OCI-LY7 (cell line): ENCODE data around the gene WDR73. TPM values are rescaled to one million over a fixed set of nuclear protein-coding genes. Genes with fewer than 3 reads are reported as not detected.

ENCODE experiments used
- BruUV-seq: library from RNA; stranded (reverse); fragments of 400-500 nt; replicated peaks from 2 replicates; lab custom pipeline; 2021; lab: Mats Ljungman, UMichigan
- CTCF ChIA-PET: fragments of 300-600 bp; sonication (Branson Sonifier 250); formaldehyde crosslinking; loops from one replicate; lab custom pipeline; 2022; ENCODE audit warnings: antibody characterized with exemption; ENCODE audit not compliant: unreplicated experiment; lab: Charles Lee
- POLR2A ChIA-PET: fragments of 300-600 bp; sonication (Branson Sonifier 250); formaldehyde crosslinking; loops from one replicate; lab custom pipeline; 2022; ENCODE audit warnings: antibody characterized with exemption; lab: Charles Lee
- DNase-seq: peaks from one replicate; pipeline ENCODE4 v3.0.0-alpha.2; 2015; ENCODE audit warnings: low spot score
- H2AFZ ChIP-seq: fragments of 200-600 bp; sonication (generic), shearing (Covaris generic); 2 replicates; pipeline ENCODE4 v1.6.1; 2014; ENCODE audit warnings: mild to moderate bottlenecking, antibody characterized with exemption, low read length, moderate library complexity
- H3K27ac ChIP-seq: fragments of 200-600 bp; sonication (generic); 2 replicates; pipeline ENCODE4 v1.5.1; 2014; ENCODE audit warnings: mixed run types, low read depth, mild to moderate bottlenecking, moderate library complexity, low read length, inconsistent platforms; ENCODE audit not compliant: poor library complexity, severe bottlenecking
- H3K36me3 ChIP-seq: fragments of 200-600 bp; sonication (generic); 2 replicates; pipeline ENCODE4 v1.6.1; 2014; ENCODE audit warnings: mild to moderate bottlenecking, antibody characterized with exemption, low read length, moderate library complexity, mixed read lengths; ENCODE audit not compliant: insufficient read depth
- H3K4me1 ChIP-seq: fragments of 200-600 bp; sonication (generic); 2 replicates; pipeline ENCODE4 v1.5.1; 2014; ENCODE audit warnings: mild to moderate bottlenecking, low read length; ENCODE audit not compliant: insufficient read depth, poor library complexity, severe bottlenecking
- H3K4me2 ChIP-seq: fragments of 200-600 bp; sonication (generic); 2 replicates; pipeline ENCODE4 v1.6.1; 2014; ENCODE audit warnings: mild to moderate bottlenecking, low read length
- H3K4me3 ChIP-seq: fragments of 200-600 bp; sonication (generic); 2 replicates; pipeline ENCODE4 v1.5.1; 2014; ENCODE audit warnings: mild to moderate bottlenecking, low read depth, low read length; ENCODE audit not compliant: poor library complexity, severe bottlenecking
- H3K79me2 ChIP-seq: fragments of 200-600 bp; sonication (generic); 2 replicates; pipeline ENCODE4 v1.6.1; 2016; ENCODE audit warnings: low read depth, mild to moderate bottlenecking, low read length, moderate library complexity, mixed read lengths; ENCODE audit not compliant: insufficient read depth
- H3K9me2 ChIP-seq: fragments of 200-600 bp; sonication (generic); 2 replicates; pipeline ENCODE4 v1.6.1; 2016; ENCODE audit warnings: mild to moderate bottlenecking, low read length, mixed read lengths; ENCODE audit not compliant: insufficient read depth
- H3K9me3 ChIP-seq: fragments of 200-600 bp; sonication (generic); 2 replicates; pipeline ENCODE4 v1.6.1; 2014; ENCODE audit warnings: mild to moderate bottlenecking, mixed run types, low read length, mixed read lengths
- H4K20me1 ChIP-seq: fragments of 200-600 bp; sonication (generic); 2 replicates; pipeline ENCODE4 v1.6.1; 2014; ENCODE audit warnings: mild to moderate bottlenecking, antibody characterized with exemption, low read length, moderate library complexity, mixed read lengths; ENCODE audit not compliant: insufficient read depth
- CTCF ChIP-seq: fragments of 200-600 bp; sonication (generic); conservative IDR thresholded peaks from 2 replicates; pipeline ENCODE4 v1.5.1; 2014; ENCODE audit warnings: mild to moderate bottlenecking, antibody characterized with exemption, low read length, moderate library complexity, mixed read lengths
- EZH2phosphoT487 ChIP-seq: fragments of 200-600 bp; sonication (generic); IDR thresholded peaks from 2 replicates; pipeline ENCODE4 v1.6.1; 2018; ENCODE audit warnings: low read depth, borderline replicate concordance, mild to moderate bottlenecking, mixed run types, antibody characterized with exemption, low read length, moderate library complexity, mixed read lengths
- intact Hi-C: fragments of 100-400 bp; cut with micrococcal nuclease; formaldehyde crosslinking; loops from one replicate; pipeline ENCODE4 v1.10.0; 2022; ENCODE audit not compliant: unreplicated experiment
- total RNA-seq, 2 experiments: library from RNA; depleted of rRNA in 1 of 2; stranded (reverse); fragments of >200 nt in 1 of 2; shearing (Covaris generic) in 1 of 2; gene quantifications; 2 replicates each; pipeline ENCODE4 v1.2.3, GENCODE V29; 2014 to 2022

Gene WDR73
- total RNA-seq, 2 experiments from 2014 or later, result 28.7 to 38.1 TPM

GRCh38 chr15:84611631-84612030 lies 42.5 kb downstream of the WDR73 start:
- Histone ChIP-seq H3K9me3 (no peaks in the 10 kb centered on the region), H3K36me3 (peaks cover 2% of the 10 kb centered on the region), H3K4me3 (no peak overlapping the region), H3K4me2 (no peak overlapping the region), H3K79me2 (no peaks in the 10 kb centered on the region), H3K27ac (no peak overlapping the region), H3K4me1 (no peaks in the 10 kb centered on the region), H3K9me2 (no peaks in the 10 kb centered on the region), H2AFZ (no peak overlapping the region), H4K20me1 (no peaks in the 10 kb centered on the region; the same call in 1 of the 2 replicates)
- DNase-seq, result no peak
- intact Hi-C loops, result no loop called here
- ChIA-PET CTCF (no interaction called here), POLR2A (no interaction called here)
- no TSS peak for BruUV-seq
- TF ChIP-seq EZH2phosphoT487, result no peak
- TF ChIP-seq CTCF, result no peak

- Histone ChIP-seq H3K4me1 (peaks cover 11% of the 10 kb centered on the region), H3K9me2 (no peaks in the 10 kb centered on the region), H3K27ac (no peak overlapping the region), H3K4me2 (no peak overlapping the region), H4K20me1 (no peaks in the 10 kb centered on the region; the same call in 1 of the 2 replicates), H2AFZ (no peak overlapping the region), H3K9me3 (no peaks in the 10 kb centered on the region), H3K4me3 (no peak overlapping the region), H3K79me2 (no peaks in the 10 kb centered on the region), H3K36me3 (peaks cover 8% of the 10 kb centered on the region)
- intact Hi-C loops, result no loop called here
- DNase-seq, result no peak
- no TSS peak for BruUV-seq
- CTCF ChIA-PET, result no interaction called here
- no peak for TF ChIP-seq EZH2phosphoT487
- TF ChIP-seq CTCF, result no peak
- POLR2A ChIA-PET, result interaction anchor here (0.8 to 1.2 kb wide), 2 partner anchors 19 to 221 kb away, joined by 3 to 4 read pairs; no protein-coding TSS in a partner anchor
Observed at GRCh38 chr15:84609818-84610525, 44.1 kb downstream of the WDR73 start.

- Histone ChIP-seq H3K4me3 (no peak overlapping the region), H3K9me2 (no peaks in the 10 kb centered on the region), H3K79me2 (no peaks in the 10 kb centered on the region), H3K9me3 (no peaks in the 10 kb centered on the region), H4K20me1 (no peaks in the 10 kb centered on the region), H3K4me2 (no peak overlapping the region), H3K36me3 (peaks cover 10% of the 10 kb centered on the region), H3K4me1 (peaks cover 14% of the 10 kb centered on the region), H3K27ac (no peak overlapping the region), H2AFZ (no peak overlapping the region)
- intact Hi-C loops, result no loop called here
- CTCF ChIA-PET, result no interaction called here
- POLR2A ChIA-PET, result interaction anchor here (0.6 to 1.4 kb wide), 6 partner anchors 10 to 222 kb away, joined by 3 to 6 read pairs (median 3); no protein-coding TSS in a partner anchor
- BruUV-seq, result no TSS peak
- TF ChIP-seq EZH2phosphoT487 (no peak), CTCF (no peak)
- DNase-seq, result no peak
Observed at GRCh38 chr15:84608707-84609284, 45.3 kb downstream of the WDR73 start.
